Prostate gland (tissue), 2 donors: ENCODE data around the gene USP9X. TPM values are rescaled to one million over a fixed set of nuclear protein-coding genes. Genes with fewer than 3 reads are reported as not detected.
"Not testable (repeated sequence)": the region's sequence is repeated elsewhere in the genome, so short reads cannot be mapped to it uniquely, and the experiment has no call there.

Experiments
- DNase-seq: peaks from one replicate; pipeline ENCODE4 v3.0.0-alpha.2; 2019; ENCODE audit warnings: low spot score
- H3K27ac ChIP-seq, 2 donors: fragments of 200-600 bp; sonication (generic); 2 replicates each; pipeline ENCODE4 v1.5.1; 2017 to 2019
- H3K27me3 ChIP-seq: fragments of 200-600 bp; sonication (generic); replicated peaks from 2 replicates; pipeline ENCODE4 v1.5.1; 2019; ENCODE audit not compliant: insufficient read depth
- H3K36me3 ChIP-seq, 2 donors: fragments of 200-600 bp; sonication (generic); 1 replicate in 1 of 2; 2 replicates in 1 of 2; pipeline versions ENCODE4 v1.5.1 to v1.8.1; 2017 to 2019
- H3K4me1 ChIP-seq: fragments of 200-600 bp; sonication (generic); replicated peaks from 2 replicates; pipeline ENCODE4 v1.5.1; 2019
- H3K4me3 ChIP-seq, 2 donors: fragments of 200-600 bp; sonication (generic); 2 replicates each; pipeline ENCODE4 v1.5.1; 2017 to 2019
- H3K9me3 ChIP-seq: fragments of 200-600 bp; sonication (generic); 2 replicates; pipeline ENCODE4 v1.5.1; 2017
- POLR2A ChIP-seq: fragments of 450-650 bp; IDR thresholded peaks from one replicate; pipeline ENCODE4 v1.6.1; 2016; ENCODE audit warnings: antibody characterized with exemption, mild to moderate bottlenecking
- POLR2AphosphoS5 ChIP-seq: sonication (generic); formaldehyde crosslinking; IDR thresholded peaks from one replicate; pipeline ENCODE4 v1.6.1; 2017; ENCODE audit warnings: antibody characterized with exemption
- whole genome bisulfite sequencing: methylation state at CpG from one replicate; pipeline ENCODE4 v1.1.5; 2018; 5-methylcytosine and 5-hydroxymethylcytosine counted together
- intact Hi-C: fragments of 100-400 bp; cut with DNase I; formaldehyde crosslinking; loops from one replicate; pipeline ENCODE4 v1.14.2; 2022
- total RNA-seq, 2 donors: library from RNA; depleted of rRNA; stranded (reverse); fragments of >200 nt; gene quantifications; one replicate each; pipeline ENCODE4 v1.1.0, GENCODE V29; 2016
- TF ChIP-seq, protein P1 (sequence below), 4 experiments: fragments of 200-600 bp in 2 of 4; fragments of 450-650 bp in 2 of 4; sonication (generic) in 2 of 4; IDR thresholded peaks; 1 replicate in 3 of 4; 2 replicates in 1 of 4; pipeline ENCODE4 v1.5.1; 2016 to 2019; ENCODE audit warnings: antibody characterized with exemption in 4 of 4, mild to moderate bottlenecking in 2 of 4, moderate library complexity in 2 of 4

USP9X gene
- total RNA-seq, 2 donors from 2014 or later, result 47.9 to 115 TPM

DNA sequence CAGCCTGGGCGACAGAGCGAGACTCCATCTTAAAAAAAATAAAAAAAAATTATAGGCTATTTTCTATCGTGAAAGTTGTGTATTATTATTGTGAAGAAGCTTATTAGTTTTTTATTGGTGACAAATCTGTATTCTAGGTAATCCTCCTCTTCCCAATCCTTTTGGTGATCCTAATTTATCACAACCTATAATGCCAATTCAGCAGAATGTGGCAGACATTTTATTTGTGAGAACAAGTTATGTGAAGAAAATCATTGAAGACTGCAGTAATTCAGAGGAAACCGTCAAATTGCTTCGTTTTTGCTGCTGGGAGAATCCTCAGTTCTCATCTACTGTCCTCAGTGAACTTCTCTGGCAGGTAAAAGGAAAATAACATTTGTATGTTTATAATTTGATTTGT lies 139.4 kb downstream of the USP9X start:
- 92% methylated on average over 5 of the region's 5 CpGs for WGBS
- TF ChIP-seq, protein P1, sequence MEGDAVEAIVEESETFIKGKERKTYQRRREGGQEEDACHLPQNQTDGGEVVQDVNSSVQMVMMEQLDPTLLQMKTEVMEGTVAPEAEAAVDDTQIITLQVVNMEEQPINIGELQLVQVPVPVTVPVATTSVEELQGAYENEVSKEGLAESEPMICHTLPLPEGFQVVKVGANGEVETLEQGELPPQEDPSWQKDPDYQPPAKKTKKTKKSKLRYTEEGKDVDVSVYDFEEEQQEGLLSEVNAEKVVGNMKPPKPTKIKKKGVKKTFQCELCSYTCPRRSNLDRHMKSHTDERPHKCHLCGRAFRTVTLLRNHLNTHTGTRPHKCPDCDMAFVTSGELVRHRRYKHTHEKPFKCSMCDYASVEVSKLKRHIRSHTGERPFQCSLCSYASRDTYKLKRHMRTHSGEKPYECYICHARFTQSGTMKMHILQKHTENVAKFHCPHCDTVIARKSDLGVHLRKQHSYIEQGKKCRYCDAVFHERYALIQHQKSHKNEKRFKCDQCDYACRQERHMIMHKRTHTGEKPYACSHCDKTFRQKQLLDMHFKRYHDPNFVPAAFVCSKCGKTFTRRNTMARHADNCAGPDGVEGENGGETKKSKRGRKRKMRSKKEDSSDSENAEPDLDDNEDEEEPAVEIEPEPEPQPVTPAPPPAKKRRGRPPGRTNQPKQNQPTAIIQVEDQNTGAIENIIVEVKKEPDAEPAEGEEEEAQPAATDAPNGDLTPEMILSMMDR (IDR thresholded peaks at IDR 0.05), result no peak
- TF ChIP-seq POLR2AphosphoS5, result no peak
- TF ChIP-seq POLR2A, result no peak
- Histone ChIP-seq H3K27ac (no peak overlapping the region), H3K4me1 (no peaks in the 10 kb centered on the region), H3K27me3 (no peaks in the 10 kb centered on the region), H3K36me3 (no peaks in the 10 kb centered on the region), H3K9me3 (no peaks in the 10 kb centered on the region), H3K4me3 (no peak overlapping the region)
- intact Hi-C loops, result no loop called here
- DNase-seq, result no peak

DNA sequence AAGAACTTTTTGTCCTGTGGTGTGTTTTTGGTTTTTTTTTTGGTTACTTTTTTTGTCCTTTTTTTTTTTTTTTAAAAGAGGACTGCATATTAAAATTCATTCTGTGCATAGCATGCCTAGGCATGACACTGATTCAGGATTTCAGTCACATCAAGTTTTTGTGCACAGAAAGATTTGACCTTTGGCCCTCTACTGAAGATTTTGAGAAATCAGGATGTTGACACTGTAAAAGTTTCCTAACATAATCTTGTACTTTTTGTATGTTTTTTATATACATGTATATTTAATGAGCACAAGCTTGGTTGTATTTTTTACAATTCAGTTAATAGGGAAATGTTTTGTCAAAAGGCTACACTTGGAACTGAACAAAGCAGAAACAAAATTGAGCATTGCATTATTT lies 148.7 kb downstream of the USP9X start:
- H3K9me3 ChIP-seq, result no peaks in the 10 kb centered on the region
- H3K36me3 ChIP-seq, result no peaks in the 10 kb centered on the region
- intact Hi-C loops, result no loop called here
- no peaks in the 10 kb centered on the region for H3K27me3 ChIP-seq
- no peak overlapping the region for H3K27ac ChIP-seq
- no peak for TF ChIP-seq POLR2AphosphoS5
- TF ChIP-seq, protein P1 (IDR thresholded peaks at IDR 0.05), result no peak
- TF ChIP-seq POLR2A, result no peak
- H3K4me1 ChIP-seq, result no peaks in the 10 kb centered on the region
- no peak overlapping the region for H3K4me3 ChIP-seq
- no peak for DNase-seq

DNA sequence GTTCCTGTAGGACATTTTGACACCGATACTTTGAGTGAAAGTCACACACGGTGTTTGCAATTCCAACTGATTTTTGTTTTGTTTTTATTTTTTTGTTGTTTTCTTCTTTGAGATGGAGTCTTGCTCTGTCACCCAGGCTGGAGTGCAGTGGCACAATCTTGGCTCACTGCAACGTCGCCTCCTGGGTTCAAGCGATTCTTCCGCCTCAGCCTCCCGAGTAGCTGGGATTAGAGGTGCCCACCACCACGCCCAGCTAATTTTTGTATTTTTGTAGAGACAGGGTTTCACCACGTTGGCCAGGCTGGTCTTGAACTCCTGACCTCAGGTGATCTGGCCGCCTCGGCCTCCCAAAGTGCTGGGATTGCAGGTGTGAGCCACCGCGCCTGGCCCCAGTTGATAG lies 149.2 kb downstream of the USP9X start:
- H3K36me3 ChIP-seq, intact Hi-C loops, H3K4me3 ChIP-seq, H3K9me3 ChIP-seq, H3K4me1 ChIP-seq, H3K27ac ChIP-seq, DNase-seq, H3K27me3 ChIP-seq: not testable (repeated sequence)
- 88% methylated on average over 13 of the region's 13 CpGs for WGBS

DNA sequence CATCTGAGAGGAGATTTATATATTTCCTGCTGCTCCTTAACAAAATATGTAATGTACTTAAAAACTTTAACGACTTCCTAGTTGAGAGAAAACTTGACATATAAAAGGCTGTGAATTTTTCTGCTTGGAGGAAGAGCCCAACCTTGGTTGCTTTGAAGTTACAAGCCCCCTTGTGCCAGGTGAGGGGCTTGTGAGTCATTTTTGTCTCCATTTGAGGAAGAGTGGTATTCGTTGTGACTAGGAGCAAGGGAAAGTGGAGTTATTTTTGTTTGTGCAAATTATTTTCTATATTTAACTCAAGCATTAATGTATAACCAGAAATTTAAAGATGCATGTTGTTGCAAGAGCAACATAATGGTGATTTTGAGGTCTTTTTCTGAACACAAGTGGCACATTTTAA lies 149.7 kb downstream of the USP9X start:
- DNase-seq, result no peak
- intact Hi-C loops, result no loop called here
- H3K4me3 ChIP-seq, result no peak overlapping the region
- H3K9me3 ChIP-seq, result no peaks in the 10 kb centered on the region
- H3K36me3 ChIP-seq, result no peaks in the 10 kb centered on the region
- TF ChIP-seq, protein P1 (IDR thresholded peaks at IDR 0.05), result no peak
- TF ChIP-seq POLR2AphosphoS5 (no peak), POLR2A (no peak)
- no peaks in the 10 kb centered on the region for H3K4me1 ChIP-seq
- no peak overlapping the region for H3K27ac ChIP-seq
- 25% methylated on average over 2 of the region's 2 CpGs for WGBS
- no peaks in the 10 kb centered on the region for H3K27me3 ChIP-seq

DNA sequence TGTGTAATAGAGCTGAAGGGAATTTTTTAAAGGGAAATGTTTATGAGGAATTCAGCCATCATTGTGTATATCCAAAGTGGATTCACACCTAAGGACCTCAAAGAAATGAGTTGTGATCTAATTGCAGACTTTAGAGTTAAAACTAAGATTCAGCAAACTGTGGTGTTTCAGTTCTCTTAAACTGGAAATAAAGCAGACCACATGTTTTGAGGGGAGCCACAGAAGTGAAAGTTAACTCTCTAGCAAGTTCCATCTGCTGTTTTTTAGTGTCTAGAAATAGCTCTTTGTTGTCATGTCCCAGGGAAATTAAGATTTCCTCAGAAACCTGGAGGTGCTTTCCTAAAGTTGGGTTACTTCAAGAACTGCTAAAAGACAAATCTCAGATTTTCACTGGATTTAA lies 151.4 kb downstream of the USP9X start:
- H3K27me3 ChIP-seq, result no peaks in the 10 kb centered on the region
- no peaks in the 10 kb centered on the region for H3K36me3 ChIP-seq
- DNase-seq, result no peak
- no peaks in the 10 kb centered on the region for H3K4me1 ChIP-seq
- H3K27ac ChIP-seq, result no peak overlapping the region
- intact Hi-C loops, result no loop called here
- TF ChIP-seq POLR2AphosphoS5, result no peak
- TF ChIP-seq, protein P1 (IDR thresholded peaks at IDR 0.05), result no peak
- TF ChIP-seq POLR2A, result no peak
- H3K4me3 ChIP-seq, result no peak overlapping the region
- H3K9me3 ChIP-seq, result no peaks in the 10 kb centered on the region

DNA sequence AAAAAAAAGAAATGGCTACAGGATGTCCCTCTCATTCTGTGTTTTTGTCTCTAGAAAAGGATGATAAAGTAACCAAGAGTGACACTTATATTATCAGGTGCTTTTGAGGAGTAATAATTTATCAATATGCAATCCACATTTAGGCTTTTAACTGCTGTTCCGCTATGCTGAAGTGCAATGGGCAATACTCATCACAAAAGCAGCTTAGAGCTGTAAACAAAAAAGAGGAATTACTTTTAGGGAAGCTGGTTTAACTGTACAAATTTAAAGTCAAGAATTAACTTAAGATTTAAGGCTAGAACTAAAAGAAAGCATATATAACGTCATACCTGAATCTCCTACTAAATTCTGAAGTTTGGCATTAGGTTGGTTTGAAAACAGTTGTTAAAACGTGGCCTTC lies 155.3 kb downstream of the USP9X start:
- no peaks in the 10 kb centered on the region for H3K4me1 ChIP-seq
- no peak overlapping the region for H3K4me3 ChIP-seq
- no peaks in the 10 kb centered on the region for H3K27me3 ChIP-seq
- no peaks in the 10 kb centered on the region for H3K9me3 ChIP-seq
- DNase-seq, result no peak
- intact Hi-C loops, result no loop called here
- H3K27ac ChIP-seq, result no peak overlapping the region
- TF ChIP-seq POLR2A (no peak), POLR2AphosphoS5 (no peak)
- TF ChIP-seq, protein P1 (IDR thresholded peaks at IDR 0.05), result no peak
- WGBS, result 73% methylated on average over 3 of the region's 3 CpGs
- H3K36me3 ChIP-seq, result no peaks in the 10 kb centered on the region
